OCI-LY1 (cell line): ENCODE results near the gene CORO2B.

Experiments used
- EZH2 ChIP-seq: fragments of 200-600 bp; sonication (generic), shearing (Covaris generic); IDR thresholded peaks from 2 replicates; pipeline ENCODE4 v1.8.0; 2017; ENCODE audit warnings: borderline replicate concordance, mixed run types, mild to moderate bottlenecking, antibody characterized with exemption, low read length, moderate library complexity, mixed read lengths
- TF ChIP-seq, protein P1 (sequence below): fragments of 200-600 bp; sonication (generic), shearing (Covaris generic); IDR thresholded peaks from 2 replicates; pipeline ENCODE4 v1.5.1; 2017; ENCODE audit warnings: mild to moderate bottlenecking, antibody characterized with exemption, low read length, moderate library complexity, mixed read lengths

GRCh38 chr15:68668926-68669600, 90.3 kb downstream of the CORO2B start:
- TF ChIP-seq, protein P1, sequence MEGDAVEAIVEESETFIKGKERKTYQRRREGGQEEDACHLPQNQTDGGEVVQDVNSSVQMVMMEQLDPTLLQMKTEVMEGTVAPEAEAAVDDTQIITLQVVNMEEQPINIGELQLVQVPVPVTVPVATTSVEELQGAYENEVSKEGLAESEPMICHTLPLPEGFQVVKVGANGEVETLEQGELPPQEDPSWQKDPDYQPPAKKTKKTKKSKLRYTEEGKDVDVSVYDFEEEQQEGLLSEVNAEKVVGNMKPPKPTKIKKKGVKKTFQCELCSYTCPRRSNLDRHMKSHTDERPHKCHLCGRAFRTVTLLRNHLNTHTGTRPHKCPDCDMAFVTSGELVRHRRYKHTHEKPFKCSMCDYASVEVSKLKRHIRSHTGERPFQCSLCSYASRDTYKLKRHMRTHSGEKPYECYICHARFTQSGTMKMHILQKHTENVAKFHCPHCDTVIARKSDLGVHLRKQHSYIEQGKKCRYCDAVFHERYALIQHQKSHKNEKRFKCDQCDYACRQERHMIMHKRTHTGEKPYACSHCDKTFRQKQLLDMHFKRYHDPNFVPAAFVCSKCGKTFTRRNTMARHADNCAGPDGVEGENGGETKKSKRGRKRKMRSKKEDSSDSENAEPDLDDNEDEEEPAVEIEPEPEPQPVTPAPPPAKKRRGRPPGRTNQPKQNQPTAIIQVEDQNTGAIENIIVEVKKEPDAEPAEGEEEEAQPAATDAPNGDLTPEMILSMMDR: no peak
- TF ChIP-seq EZH2: no peak
